ENCODE results near the gene PNPLA7.
"Not testable (repeated sequence)": the region's sequence is repeated elsewhere in the genome, so short reads cannot be mapped to it uniquely, and the experiment has no call there.

Gene PNPLA7

DNA sequence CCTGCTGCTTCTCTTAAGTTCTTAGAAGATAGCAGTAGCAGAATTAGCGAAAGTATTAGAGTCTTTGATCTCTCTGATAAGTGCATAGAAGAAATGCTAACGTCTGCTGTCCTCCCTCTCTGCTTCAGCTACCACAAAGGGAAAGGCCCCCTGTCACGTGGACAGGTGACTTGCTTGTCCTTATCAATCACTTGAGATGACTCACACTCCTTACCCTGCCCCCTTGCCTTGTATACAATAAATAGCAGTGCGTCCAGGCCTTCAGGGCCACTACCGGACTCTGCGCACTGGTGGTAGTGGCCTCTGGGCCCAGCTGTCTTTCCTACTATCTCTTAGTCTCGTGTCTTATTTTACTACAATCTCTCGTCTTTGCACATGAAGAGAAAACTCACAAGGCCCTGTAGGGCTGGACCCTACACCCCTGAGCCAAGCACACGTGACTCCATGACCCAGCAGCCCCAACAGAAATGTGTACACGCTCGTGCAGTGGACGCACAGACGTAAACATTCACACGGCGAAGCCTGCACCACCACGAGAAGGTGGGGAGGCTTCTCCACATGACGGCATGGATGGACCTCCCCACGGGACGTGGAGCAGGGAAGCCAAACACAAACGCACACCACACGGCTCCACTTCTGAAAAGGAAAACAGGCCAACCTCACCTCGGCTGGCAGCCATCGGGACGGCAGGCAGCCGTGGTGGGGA is 38.3 kb downstream of the PNPLA7 start:
- DNase-seq (ENCODE audit: low spot score): no peak
- in situ Hi-C loops (cut with MboI; ENCODE audit: low pct_unique_long_range_greater_than_20kb, low sequenced_read_pairs, unreplicated experiment): no loop called here
- TF ChIP-seq, protein P1, sequence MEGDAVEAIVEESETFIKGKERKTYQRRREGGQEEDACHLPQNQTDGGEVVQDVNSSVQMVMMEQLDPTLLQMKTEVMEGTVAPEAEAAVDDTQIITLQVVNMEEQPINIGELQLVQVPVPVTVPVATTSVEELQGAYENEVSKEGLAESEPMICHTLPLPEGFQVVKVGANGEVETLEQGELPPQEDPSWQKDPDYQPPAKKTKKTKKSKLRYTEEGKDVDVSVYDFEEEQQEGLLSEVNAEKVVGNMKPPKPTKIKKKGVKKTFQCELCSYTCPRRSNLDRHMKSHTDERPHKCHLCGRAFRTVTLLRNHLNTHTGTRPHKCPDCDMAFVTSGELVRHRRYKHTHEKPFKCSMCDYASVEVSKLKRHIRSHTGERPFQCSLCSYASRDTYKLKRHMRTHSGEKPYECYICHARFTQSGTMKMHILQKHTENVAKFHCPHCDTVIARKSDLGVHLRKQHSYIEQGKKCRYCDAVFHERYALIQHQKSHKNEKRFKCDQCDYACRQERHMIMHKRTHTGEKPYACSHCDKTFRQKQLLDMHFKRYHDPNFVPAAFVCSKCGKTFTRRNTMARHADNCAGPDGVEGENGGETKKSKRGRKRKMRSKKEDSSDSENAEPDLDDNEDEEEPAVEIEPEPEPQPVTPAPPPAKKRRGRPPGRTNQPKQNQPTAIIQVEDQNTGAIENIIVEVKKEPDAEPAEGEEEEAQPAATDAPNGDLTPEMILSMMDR (IDR thresholded peaks at IDR 0.05; ENCODE audit: extremely low read depth, insufficient read depth, missing control alignments): no peak

DNA sequence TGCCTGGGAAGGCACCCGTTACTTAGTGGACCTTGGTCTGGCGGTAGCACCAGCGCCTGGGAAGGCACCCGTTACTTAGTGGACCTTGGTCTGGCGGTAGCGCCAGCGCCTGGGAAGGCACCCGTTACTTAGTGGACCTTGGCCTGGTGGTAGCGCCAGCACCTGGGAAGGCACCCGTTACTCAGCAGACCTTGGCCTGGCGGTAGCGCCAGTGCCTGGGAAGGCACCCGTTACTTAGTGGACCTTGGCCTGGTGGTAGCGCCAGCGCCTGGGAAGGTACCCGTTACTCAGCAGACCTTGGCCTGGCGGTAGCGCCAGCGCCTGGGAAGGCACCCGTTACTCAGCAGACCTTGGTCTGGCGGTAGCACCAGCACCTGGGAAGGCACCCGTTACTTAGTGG is 39.1 kb downstream of the PNPLA7 start:
- DNase-seq (ENCODE audit: low spot score); in situ Hi-C loops (cut with MboI; ENCODE audit: low pct_unique_long_range_greater_than_20kb, low sequenced_read_pairs, unreplicated experiment): not testable (repeated sequence)

DNA sequence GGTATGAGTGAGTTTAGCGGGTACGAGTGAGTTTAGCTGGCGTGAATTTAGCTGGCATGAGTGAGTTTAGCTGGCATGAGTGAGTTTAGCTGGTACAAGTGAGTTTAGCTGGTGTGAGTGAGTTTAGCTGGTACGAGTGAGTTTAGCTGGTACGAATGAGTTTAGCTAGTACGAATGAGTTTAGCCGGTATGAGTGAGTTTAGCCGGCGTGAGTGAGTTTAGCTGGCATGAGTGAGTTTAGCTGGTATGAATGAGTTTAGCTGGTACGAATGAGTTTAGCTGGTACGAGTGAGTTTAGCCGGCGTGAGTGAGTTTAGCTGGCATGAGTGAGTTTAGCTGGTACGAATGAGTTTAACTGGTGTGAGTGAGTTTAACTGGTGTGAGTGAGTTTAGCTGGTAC is 41.0 kb downstream of the PNPLA7 start:
- DNase-seq (ENCODE audit: low spot score): no peak
- in situ Hi-C loops (cut with MboI; ENCODE audit: low pct_unique_long_range_greater_than_20kb, low sequenced_read_pairs, unreplicated experiment): no loop called here
- TF ChIP-seq, protein P1 (IDR thresholded peaks at IDR 0.05; ENCODE audit: extremely low read depth, insufficient read depth, missing control alignments): no peak

DNA sequence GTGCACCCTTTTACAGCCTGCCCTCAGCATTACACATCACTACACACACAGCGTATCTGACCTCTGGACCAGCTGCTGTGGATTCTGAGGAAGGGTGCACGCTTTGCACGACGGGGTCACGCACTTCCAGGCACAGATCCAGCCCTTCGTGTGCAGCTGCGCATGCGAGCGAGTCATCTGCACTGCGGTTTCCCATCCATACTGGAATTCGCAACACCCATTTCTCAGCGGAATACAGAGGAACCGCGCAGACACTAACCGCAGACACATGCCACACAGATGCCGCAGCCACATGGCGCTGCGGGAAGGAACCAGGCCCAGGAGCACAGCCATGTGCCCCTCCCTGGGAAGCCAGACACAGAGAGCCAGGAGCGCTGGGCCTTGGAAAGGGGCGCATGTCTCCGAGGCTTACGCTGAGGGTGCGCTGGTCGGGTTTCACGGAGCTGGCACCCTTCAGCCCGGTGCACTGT is 43.5 kb downstream of the PNPLA7 start:
- in situ Hi-C loops (cut with MboI; ENCODE audit: low pct_unique_long_range_greater_than_20kb, low sequenced_read_pairs, unreplicated experiment): no loop called here
- no peak for DNase-seq (ENCODE audit: low spot score)
- TF ChIP-seq, protein P1 (IDR thresholded peaks at IDR 0.05; ENCODE audit: extremely low read depth, insufficient read depth, missing control alignments): no peak

DNA sequence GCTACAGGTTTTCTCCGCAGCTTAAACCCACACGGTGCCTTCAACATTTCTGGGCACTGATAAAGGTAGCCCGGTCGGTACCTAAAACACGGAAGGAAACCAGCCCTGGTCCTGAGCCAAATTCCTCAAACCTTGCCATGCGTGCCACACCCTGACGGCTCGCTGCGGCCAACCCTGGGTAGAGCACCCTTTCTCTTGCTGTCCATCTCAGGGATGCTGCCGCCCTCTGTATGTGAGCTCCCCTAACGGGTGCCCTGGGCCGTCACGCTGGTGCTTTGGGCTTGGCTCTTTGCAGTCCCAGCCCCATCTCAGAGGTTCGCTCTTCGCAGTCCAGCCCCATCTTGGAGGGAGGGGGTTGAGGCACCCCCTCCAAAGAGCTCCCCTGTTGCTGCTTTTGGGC is 43.9 kb downstream of the PNPLA7 start:
- DNase-seq (ENCODE audit: low spot score): no peak
- in situ Hi-C loops (cut with MboI; ENCODE audit: low pct_unique_long_range_greater_than_20kb, low sequenced_read_pairs, unreplicated experiment): no loop called here

DNA sequence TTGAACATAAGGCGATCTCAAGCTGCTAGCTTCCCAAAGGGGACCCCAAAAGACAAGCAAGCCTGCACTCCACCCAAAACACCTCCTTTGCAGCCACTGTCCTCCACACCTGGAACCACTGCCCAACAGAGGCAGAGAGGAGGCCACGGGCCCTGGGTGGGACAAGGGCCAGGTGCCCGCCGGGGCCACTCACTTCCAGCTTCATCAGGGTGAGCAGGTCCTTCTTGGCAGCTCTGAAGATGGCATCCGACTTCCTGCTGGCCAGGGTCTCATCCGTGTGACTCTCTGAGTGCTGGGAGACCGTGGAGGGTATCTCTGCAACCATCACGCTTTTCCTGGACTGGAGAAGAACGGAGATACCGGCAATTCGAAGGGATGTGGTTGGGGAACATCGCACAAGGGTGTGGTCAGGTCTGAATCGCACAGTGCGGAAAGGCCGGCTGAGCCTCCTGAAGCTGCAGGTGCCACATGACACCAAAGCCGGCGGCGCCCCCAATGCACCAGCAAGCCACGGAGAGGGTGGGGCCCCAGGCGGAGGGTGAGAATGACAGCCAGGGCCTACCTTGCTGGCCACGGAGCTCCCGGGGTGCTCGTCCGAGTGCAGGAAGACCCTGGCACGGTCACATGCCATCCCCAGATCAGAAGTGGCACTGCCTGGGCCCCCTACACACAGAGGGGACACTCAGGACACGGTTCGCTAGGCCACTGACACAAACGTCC is 44.6 kb downstream of the PNPLA7 start:
- no peak for DNase-seq (ENCODE audit: low spot score)
- in situ Hi-C loops (cut with MboI; ENCODE audit: low pct_unique_long_range_greater_than_20kb, low sequenced_read_pairs, unreplicated experiment): no loop called here
- TF ChIP-seq, protein P1 (IDR thresholded peaks at IDR 0.05; ENCODE audit: extremely low read depth, insufficient read depth, missing control alignments): no peak

More for the DNA sequence above, 43.9 kb downstream of the PNPLA7 start:
- TF ChIP-seq, protein P1 (IDR thresholded peaks at IDR 0.05; ENCODE audit: extremely low read depth, insufficient read depth, missing control alignments): no peak

DNA sequence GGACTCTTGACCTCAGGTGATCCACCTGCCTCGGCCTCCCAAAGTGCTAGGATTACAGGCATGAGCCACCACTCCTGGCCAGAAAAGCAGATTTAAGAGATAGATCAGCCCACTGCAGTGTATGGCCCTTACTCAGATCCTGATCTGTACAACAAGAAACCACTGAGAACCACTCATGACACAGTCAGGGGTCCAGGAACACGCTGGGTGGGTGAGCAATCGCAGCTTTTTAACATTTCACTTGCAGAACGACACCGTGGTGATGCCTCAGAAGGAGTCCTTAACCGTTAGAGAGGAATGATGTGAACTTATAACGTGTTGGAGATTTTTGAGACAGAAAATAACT is 45.8 kb downstream of the PNPLA7 start:
- DNase-seq (ENCODE audit: low spot score): no peak
- in situ Hi-C loops (cut with MboI; ENCODE audit: low pct_unique_long_range_greater_than_20kb, low sequenced_read_pairs, unreplicated experiment): no loop called here
- TF ChIP-seq, protein P1 (IDR thresholded peaks at IDR 0.05; ENCODE audit: extremely low read depth, insufficient read depth, missing control alignments): no peak

All from GM13977 (cell line).